Activated CD8-positive, alpha-beta memory T cell treated with anti-CD3 and anti-CD28 coated beads, Interleukin-2, amount 50 U/mL, for 1 hour (primary cell): ENCODE results near the gene LCE1E.

Source experiments
- DNase-seq: peaks from one replicate; pipeline ENCODE4 v3.0.0-alpha.2; 2020; ENCODE audit errors: extremely low read depth

The LCE1E gene

GRCh38 chr1:152786077-152786476, at the start of gene LCE1E:
LCE1E (plus strand) TSS chr1:152786257; CDS start chr1:152787300, 1,043 bp downstream.
- no peak for DNase-seq

- no peak for DNase-seq
Measured at GRCh38 chr1:152737997-152738396, 48.1 kb upstream of the LCE1E start.

- DNase-seq, result no peak
Measured at GRCh38 chr1:152739841-152740240, 46.2 kb upstream of the LCE1E start.

GRCh38 chr1:152741656-152742055, 44.4 kb upstream of the LCE1E start:
- no peak for DNase-seq

GRCh38 chr1:152743371-152744145, 42.5 kb upstream of the LCE1E start:
- DNase-seq, result no peak

GRCh38 chr1:152745289-152745704, 40.8 kb upstream of the LCE1E start:
- DNase-seq, result no peak

- DNase-seq, result no peak
Measured at GRCh38 chr1:152745765-152746444, 40.2 kb upstream of the LCE1E start.

GRCh38 chr1:152747831-152748230, 38.2 kb upstream of the LCE1E start:
- DNase-seq, result no peak

GRCh38 chr1:152752225-152752624, 33.8 kb upstream of the LCE1E start:
- no peak for DNase-seq

GRCh38 chr1:152753586-152753985, 32.5 kb upstream of the LCE1E start:
- DNase-seq, result no peak

- no peak for DNase-seq
Measured at GRCh38 chr1:152756872-152757271, 29.2 kb upstream of the LCE1E start.

- DNase-seq, result no peak
Measured at GRCh38 chr1:152757747-152758146, 28.3 kb upstream of the LCE1E start, which contains the start of gene KPRP. KPRP (plus strand) TSS chr1:152758025; CDS start chr1:152759589, 1,564 bp downstream.

GRCh38 chr1:152758636-152759035, 27.4 kb upstream of the LCE1E start:
- no peak for DNase-seq

GRCh38 chr1:152759453-152760173, 26.4 kb upstream of the LCE1E start:
- DNase-seq, result no peak

GRCh38 chr1:152760551-152761190, 25.4 kb upstream of the LCE1E start:
- no peak for DNase-seq

- no peak for DNase-seq
Measured at GRCh38 chr1:152761609-152762213, 24.3 kb upstream of the LCE1E start.

- no peak for DNase-seq
Measured at GRCh38 chr1:152768847-152769533, 17.1 kb upstream of the LCE1E start.

GRCh38 chr1:152770411-152770810, 15.6 kb upstream of the LCE1E start:
- DNase-seq, result no peak

GRCh38 chr1:152774875-152775274, 11.2 kb upstream of the LCE1E start, which contains the start of gene LCE1F:
LCE1F (plus strand) TSS chr1:152775140; CDS start chr1:152776372, 1,232 bp downstream.
- DNase-seq, result no peak

GRCh38 chr1:152776361-152776760, 9.7 kb upstream of the LCE1E start:
- DNase-seq, result no peak
